Cerebellar cortex (tissue), 1 donor: ENCODE measurements around the gene ACBD3.
A peak's percentile ranks its signal among the peaks of the same experiment; 100 is the strongest.
"Not testable (repeated sequence)": the region's sequence is repeated elsewhere in the genome, so short reads cannot be mapped to it uniquely, and the experiment has no call there.

Experiments
- DNase-seq: peaks from one replicate; pipeline ENCODE4 v3.0.0-alpha.2; 2015; ENCODE audit warnings: low spot score

Gene ACBD3

GRCh38 chr1:226186124-226187018 lies at the start of gene ACBD3:
Gene ACBD3, minus strand, starts transcription at chr1:226186741. Its CDS starts 66 bp downstream, at chr1:226186675.
- peak; percentile 92 for DNase-seq

GRCh38 chr1:226233806-226234205 lies 47.3 kb upstream of the ACBD3 start:
- DNase-seq: no peak

- no peak for DNase-seq
Measured at GRCh38 chr1:226233293-226233692, 46.8 kb upstream of the ACBD3 start.

- DNase-seq: no peak
Measured at GRCh38 chr1:226226601-226227000, 40.1 kb upstream of the ACBD3 start.

GRCh38 chr1:226223786-226224244 lies 37.3 kb upstream of the ACBD3 start:
- no peak for DNase-seq

- no peak for DNase-seq
Measured at GRCh38 chr1:226223157-226223785, 36.7 kb upstream of the ACBD3 start, which contains the start of gene MIXL1. Gene MIXL1, plus strand, starts transcription at chr1:226223664. Its CDS starts 18 bp downstream, at chr1:226223682.

GRCh38 chr1:226222686-226223085 lies 36.1 kb upstream of the ACBD3 start:
- no peak for DNase-seq

GRCh38 chr1:226220473-226221189 lies 34.1 kb upstream of the ACBD3 start:
- no peak for DNase-seq

GRCh38 chr1:226217273-226217672 lies 30.7 kb upstream of the ACBD3 start:
- no peak for DNase-seq

- DNase-seq: no peak
Measured at GRCh38 chr1:226216056-226216455, 29.5 kb upstream of the ACBD3 start.

GRCh38 chr1:226215239-226215638 lies 28.7 kb upstream of the ACBD3 start:
- DNase-seq: no peak

GRCh38 chr1:226212545-226212944 lies 26.0 kb upstream of the ACBD3 start:
- no peak for DNase-seq

GRCh38 chr1:226211181-226211821 lies 24.8 kb upstream of the ACBD3 start:
- peak; percentile 62 for DNase-seq

- no peak for DNase-seq
Measured at GRCh38 chr1:226210571-226211176, 24.1 kb upstream of the ACBD3 start.

GRCh38 chr1:226209307-226210059 lies 22.9 kb upstream of the ACBD3 start:
- DNase-seq: peak; percentile 76

GRCh38 chr1:226207048-226207447 lies 20.5 kb upstream of the ACBD3 start:
- no peak for DNase-seq

- no peak for DNase-seq
Measured at GRCh38 chr1:226204198-226204597, 17.7 kb upstream of the ACBD3 start.

- no peak for DNase-seq
Measured at GRCh38 chr1:226203655-226204054, 17.1 kb upstream of the ACBD3 start.

- no peak for DNase-seq
Measured at GRCh38 chr1:226203240-226203639, 16.7 kb upstream of the ACBD3 start.

- DNase-seq: not testable (repeated sequence)
Measured at GRCh38 chr1:226202666-226203065, 16.1 kb upstream of the ACBD3 start.

GRCh38 chr1:226202246-226202645 lies 15.7 kb upstream of the ACBD3 start:
- DNase-seq: no peak
